Islet of Langerhans (tissue), 1 donor: Measurements from ENCODE around the gene GPS1.
"Not testable (repeated sequence)": the region's sequence is repeated elsewhere in the genome, so short reads cannot be mapped to it uniquely, and the experiment has no call there.

Source experiments
- FAIRE-seq: peaks from one replicate; lab custom pipeline; 2011; peaks lifted over from hg19 to GRCh38; lab: Jason Lieb, UNC

The GPS1 gene

GRCh38 chr17:82028966-82029365 is 22.7 kb upstream of the GPS1 start:
- FAIRE-seq = no peak

DNA sequence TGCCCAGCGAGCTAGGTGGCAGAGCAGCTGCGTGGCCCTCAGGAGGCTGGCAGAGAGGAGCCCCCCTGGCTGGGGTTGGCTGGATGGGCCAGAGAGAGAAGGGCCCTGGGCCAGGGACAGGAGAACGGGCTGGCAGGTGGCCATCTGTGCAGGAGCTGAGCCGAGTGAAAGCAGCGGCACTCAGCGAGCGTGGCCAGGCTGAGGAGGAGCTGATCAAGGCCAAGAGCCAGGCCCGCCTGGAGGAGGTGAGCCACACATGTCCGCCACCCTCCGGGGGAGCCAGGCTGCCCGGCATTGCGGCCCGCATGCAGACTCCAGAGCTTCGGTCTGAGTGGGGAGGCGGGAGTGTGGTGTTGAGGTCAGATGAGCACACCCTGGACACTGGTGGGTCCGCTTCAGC is 22.3 kb upstream of the GPS1 start:
- no peak for FAIRE-seq

DNA sequence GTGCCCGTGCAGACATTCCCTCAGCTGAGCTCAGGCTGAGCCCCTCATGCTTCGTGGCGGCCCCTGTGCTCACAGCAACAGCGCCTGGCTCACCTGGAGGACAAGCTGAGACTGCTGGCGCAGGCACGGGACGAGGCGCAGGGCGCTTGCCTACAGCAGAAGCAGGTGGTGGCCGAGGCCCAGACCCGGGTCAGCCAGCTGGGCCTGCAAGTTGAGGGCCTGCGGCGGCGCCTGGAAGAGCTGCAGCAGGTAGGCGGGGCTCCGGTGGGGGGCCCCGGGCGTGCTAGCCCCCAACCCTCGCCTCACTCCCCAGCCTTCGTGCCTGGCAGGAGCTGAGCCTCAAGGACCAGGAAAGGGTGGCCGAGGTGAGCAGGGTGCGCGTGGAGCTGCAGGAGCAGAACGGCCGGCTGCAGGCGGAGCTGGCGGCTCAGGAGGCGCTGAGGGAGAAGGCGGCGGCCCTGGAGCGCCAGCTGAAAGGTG is 21.7 kb upstream of the GPS1 start:
- FAIRE-seq = no peak

DNA sequence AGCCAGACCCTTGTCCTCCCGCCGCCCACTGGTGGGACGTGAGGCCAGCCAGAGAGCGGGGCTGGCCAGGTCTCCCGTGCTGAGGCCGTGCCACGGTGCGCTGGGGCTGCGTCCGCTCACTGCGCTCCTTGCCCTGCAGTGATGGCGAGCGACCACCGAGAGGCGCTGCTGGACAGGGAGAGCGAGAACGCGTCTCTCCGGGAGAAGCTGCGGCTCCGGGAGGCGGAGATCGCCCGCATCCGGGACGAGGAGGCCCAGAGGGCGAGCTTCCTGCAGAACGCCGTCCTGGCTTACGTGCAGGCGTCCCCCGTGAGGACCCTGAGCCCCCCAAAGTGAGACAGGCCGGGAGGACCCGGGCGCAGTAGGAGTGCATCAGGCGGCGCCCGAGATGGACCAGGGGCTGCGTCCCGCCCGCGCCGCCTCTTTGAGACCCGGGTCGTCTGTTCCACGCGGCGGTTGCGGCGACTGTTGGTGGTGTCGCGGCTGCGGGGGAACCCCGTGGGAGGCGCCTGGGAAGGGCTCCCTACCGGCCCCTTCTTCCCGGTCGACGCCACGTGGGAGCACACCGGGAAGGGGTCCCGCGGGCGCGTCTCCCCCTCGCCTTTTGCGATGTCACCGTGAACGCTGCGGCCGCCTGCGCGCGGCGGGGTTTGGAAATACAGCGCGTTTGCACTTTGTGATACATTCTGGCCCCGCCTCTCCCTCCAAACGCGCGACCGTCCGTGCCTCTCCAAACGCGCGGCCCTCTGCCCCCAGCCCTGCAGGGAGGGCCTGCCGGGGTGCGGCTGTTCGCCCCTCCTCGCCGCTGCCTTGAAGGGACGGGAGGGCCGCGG is 21.0 kb upstream of the GPS1 start:
- no peak for FAIRE-seq

- FAIRE-seq = no peak
Measured at GRCh38 chr17:82031303-82031884, 20.3 kb upstream of the GPS1 start, which contains the start of gene RAC3. RAC3 (plus strand) TSS chr17:82031678; CDS start chr17:82031762, 84 bp downstream.

GRCh38 chr17:82031885-82032627 is 19.6 kb upstream of the GPS1 start:
- no peak for FAIRE-seq

- no peak for FAIRE-seq
Measured at GRCh38 chr17:82033359-82034085, 18.2 kb upstream of the GPS1 start.

DNA sequence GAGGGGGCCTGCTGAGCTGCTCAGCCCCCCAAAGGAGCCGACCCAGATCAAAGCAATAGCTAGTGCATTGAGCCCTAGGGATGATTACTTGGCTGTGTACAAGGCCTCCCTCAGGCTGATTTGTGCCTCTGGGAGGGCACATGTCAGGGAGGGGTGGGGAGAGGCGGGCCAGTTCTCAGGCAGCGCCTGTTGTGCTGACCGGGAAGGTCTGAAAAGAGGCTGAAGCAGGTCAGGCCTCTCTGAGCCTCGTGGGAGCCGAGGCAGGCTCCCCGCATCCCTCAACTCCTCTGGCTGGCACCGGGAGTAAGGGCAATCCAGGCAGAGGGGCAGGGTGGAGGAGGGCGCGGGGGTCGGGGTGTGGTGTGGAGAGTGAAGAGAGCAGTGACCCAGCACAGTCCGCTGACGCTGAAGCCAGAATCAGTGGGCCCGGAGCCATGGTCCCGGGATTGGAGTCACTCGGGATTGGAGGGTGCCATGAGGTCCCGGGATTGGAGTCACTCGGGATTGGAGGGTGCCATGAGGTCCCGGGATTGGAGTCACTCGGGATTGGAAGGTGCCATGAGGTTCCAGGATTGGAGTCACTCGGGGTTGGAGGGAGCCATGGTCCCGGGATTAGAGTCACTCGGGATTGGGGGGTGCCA is 17.2 kb upstream of the GPS1 start:
- no peak for FAIRE-seq

DNA sequence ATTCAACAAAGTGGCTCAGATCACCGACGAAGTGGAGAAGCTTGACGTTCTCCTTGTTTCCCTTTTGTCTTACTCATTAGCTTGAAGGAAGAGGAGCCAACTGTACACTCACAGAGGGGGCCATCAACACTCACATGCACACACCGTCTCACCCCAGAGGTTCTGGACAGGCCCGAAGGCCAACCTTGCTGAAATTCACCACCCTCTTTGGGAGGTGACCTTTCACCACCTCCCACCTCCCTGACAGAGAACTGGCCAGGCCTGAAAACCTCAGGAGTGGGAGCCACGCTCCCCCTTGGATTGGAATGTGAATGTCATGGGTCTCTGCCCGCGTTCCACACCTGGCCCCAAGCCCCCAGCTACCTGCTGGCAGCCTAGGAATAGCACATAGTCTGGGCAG is 16.2 kb upstream of the GPS1 start:
- FAIRE-seq = no peak

GRCh38 chr17:82035956-82036633 is 15.6 kb upstream of the GPS1 start:
- no peak for FAIRE-seq

DNA sequence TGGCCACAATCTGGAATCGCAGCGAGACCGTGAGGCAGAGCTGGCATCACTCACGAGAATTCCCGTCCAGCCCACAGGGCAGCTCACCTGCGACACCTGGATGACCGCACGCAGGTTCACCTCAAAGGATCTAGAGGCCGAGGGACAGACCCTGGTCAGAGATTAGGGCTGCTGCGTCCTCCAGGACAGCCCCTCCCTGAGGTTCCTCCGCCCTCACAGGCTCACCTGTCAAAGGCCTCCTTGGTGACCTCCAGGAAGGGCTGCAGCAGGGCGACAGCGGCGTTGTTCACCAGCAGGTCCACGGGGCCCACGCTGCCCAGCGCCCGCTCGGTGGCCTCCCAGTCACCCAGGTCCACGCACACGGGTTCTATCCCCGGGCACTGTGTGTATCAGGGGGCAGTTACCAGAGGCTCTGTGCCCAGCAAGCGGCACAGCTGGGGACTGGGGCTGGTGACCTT is 15.0 kb upstream of the GPS1 start:
- FAIRE-seq = no peak

DNA sequence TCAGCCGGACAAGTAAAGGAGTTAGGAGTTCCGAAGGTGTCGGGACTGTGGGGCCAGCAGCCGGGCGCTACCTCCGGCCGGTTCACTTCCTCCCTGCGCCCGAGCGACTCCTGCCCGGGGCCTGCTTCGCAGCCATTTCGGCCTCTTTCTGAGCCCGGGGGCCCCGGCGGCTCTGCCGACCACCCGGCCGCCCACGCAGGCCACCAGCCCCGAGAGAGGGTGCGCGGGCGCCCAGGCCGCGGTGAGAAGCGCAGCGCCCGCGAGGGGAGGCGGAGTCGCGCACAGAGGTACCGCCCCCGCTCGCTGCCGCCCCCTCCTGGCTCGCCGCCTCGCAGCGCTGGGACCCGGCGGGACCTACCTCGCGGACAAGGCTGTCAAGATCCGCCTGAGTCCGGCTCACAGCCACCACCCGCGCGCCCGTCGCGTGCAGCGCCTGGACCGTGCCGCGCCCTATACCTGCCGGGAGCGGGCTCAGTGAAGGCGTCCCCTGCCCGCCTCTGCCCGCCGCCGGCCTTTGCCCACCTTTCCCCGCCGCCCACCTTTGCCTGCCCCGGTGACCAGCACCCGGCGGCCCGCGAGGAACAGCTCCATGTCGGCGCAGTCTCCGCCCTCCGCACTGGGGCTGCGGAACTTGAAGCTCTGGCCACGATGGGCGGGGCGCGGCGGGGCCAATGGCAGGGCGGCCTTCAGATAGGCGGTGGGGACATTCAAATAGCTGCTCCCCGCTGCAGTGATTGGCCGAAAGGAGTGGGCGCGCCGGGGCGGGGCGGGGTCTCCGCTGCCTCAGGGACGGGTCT is 14.4 kb upstream of the GPS1 start, which contains the start of gene DCXR:
Gene DCXR, minus strand, starts transcription at position 606 of the 797 bp plus-strand sequence. Its CDS starts 15 bp downstream, at position 591.
- FAIRE-seq = no peak

DNA sequence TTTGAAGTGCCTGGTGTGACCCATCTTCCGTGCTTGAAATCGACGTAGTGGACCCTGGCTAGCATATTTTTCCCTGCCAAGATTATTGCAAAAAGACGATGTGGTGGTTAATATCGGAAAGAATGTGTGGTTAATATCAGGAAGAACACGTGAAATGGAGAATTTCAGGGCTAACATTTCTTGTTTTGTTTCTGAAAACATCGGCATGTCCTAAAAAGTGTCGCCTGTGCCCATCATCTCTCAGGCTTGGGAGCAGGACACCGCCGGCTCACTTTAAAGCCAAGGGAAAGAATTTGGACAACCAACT is 13.9 kb upstream of the GPS1 start:
- FAIRE-seq = no peak

- not testable (repeated sequence) for FAIRE-seq
Measured at GRCh38 chr17:82038796-82039409, 12.8 kb upstream of the GPS1 start.

DNA sequence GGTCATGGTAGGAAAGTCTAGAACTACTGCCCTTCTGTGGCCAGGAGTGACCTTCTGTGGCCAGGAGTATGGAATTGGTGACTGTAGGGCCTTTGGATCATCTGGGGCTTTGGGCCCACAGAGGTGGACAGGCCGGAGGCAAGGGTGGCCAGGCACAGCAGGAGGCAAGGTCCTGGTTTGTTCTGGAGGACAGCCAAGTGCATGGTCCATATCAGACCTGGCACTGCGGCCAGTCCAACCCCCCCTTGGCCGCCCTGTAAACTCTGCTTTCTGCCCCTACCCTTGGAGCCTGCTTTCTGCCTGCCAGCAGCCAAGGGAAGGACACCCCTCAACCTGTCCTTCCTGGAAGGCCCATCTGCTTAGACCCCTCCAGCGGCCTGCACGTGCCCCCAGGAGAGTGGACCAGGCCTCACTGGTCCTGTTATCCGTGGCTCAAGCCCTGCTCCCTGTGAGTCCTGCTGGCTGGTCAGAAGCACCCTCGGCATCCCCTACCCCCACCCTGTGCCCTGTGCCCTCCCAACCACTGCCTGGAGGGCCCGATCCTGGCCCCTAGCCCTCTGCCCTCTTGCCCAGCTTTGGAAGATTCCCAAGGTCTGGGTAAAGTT is 11.9 kb upstream of the GPS1 start:
- FAIRE-seq = no peak

GRCh38 chr17:82041144-82041814 is 10.4 kb upstream of the GPS1 start:
- no peak for FAIRE-seq

DNA sequence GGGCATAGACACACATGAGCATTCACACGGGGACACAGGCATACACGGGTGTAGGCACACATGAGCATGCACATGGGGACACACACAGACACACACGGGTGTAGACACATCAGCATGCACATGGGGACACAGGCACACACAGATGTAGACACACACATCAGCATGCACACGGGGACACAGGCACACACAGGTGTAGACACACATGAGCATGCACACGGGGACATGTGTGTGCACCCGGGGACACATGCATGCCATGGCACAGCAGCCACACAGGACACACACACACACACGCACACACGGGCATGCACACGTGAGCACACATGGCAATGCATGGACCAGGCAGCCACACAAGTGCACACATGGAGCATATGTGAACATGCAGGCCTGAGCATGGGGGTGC is 9.0 kb upstream of the GPS1 start:
- no peak for FAIRE-seq

DNA sequence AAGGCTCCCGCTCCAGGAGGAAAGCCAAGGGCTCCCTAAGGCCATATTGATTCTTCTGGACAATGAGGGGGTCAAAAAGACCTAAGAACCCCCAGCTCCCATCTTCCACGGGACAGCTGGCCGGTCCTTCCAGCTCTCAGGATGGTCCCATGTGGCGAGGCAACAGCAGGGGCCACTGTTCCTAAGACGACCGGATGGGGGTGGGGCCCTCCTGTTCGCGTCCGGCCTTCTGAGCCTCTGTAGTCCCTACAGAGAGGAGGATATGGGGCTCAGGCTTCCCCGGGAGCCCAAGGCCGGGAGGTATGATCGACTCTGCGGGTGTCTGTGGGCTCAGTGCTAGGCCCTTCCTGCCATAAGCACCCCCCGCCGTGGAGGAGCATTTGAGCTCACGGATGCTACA is 8.2 kb upstream of the GPS1 start:
- no peak for FAIRE-seq

DNA sequence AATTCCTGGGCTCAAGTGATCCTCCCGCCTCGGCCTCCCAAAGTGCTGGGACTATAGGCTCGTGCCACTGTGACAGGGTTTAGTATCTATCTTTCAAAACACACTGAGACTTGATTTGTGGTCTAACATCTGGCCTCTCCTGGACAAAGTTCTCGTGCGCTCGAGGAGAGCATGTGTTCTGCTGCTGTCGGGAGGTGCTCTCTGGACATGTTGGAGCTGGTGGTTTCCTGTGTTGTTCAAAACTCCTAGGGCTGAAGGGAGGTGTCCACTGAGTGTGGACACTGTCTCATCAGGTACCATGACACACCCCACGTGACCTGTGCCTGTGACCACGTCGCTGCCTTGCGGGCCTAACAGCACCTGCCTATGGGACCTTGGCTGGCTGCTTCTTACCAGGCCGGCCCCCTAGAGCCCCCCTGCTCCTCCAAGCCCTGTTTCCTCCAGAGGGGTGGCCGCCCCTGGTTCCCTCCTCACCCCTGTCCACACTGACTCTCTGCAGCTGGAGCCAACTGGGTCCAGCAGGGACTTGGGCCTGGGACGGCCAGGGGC is 5.7 kb upstream of the GPS1 start:
- no peak for FAIRE-seq
